Muscle layer of colon (tissue), 2 donors: Measurements from ENCODE around the gene TMEFF2.
"Not testable (repeated sequence)": the region's sequence is repeated elsewhere in the genome, so short reads cannot be mapped to it uniquely, and the experiment has no call there.

Experiments used
- H3K27ac ChIP-seq: one replicate; pipeline ENCODE4 v1.7.0; 2013; ENCODE audit warnings: low read depth, mild to moderate bottlenecking, low read length, moderate library complexity
- H3K27me3 ChIP-seq, 2 donors: one replicate each; pipeline ENCODE4 v1.7.0; 2013; ENCODE audit warnings: low read length in 2 of 2, mild to moderate bottlenecking in 2 of 2; ENCODE audit not compliant: insufficient read depth in 2 of 2, control insufficient read depth in 1 of 2
- H3K36me3 ChIP-seq: one replicate; pipeline ENCODE4 v1.7.0; 2013; ENCODE audit warnings: mild to moderate bottlenecking, low read length; ENCODE audit not compliant: insufficient read depth
- H3K4me1 ChIP-seq: one replicate; pipeline ENCODE4 v1.7.0; 2013; ENCODE audit warnings: mild to moderate bottlenecking, low read length; ENCODE audit not compliant: insufficient read depth
- H3K4me3 ChIP-seq, 2 donors: one replicate each; pipeline ENCODE4 v1.7.0; 2013; ENCODE audit warnings: low read length in 2 of 2, low read depth in 1 of 2, mild to moderate bottlenecking in 1 of 2, moderate library complexity in 1 of 2
- H3K9ac ChIP-seq: one replicate; pipeline ENCODE4 v1.7.0; 2013; ENCODE audit warnings: low read length
- H3K9me3 ChIP-seq: one replicate; pipeline ENCODE4 v1.7.0; 2013; ENCODE audit warnings: mild to moderate bottlenecking, low read length
- donor health status: abdominal sarcoma.
- donor health status: Adenocarcinoma of cecum.

Gene TMEFF2

DNA sequence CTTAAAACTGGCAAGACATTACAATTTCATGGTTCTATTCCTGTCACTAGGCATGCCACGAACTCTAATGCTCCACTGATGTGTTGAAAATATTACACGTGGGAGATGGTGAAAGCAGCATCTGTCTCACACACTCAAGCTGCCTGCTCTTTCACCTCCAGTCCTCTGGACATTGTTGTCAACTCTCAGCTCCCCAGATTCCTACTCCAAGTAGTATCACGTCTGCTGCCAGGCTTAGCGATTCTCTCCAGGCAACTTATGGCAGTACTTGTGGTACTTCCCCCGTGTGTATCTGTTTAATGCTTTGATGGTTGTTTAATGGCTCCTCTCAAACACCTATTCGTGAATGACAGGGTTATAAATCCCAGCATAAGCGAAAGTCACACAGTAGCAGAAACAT is 103.8 kb downstream of the TMEFF2 start:
- H3K9me3 ChIP-seq, result no peaks in the 10 kb centered on the region
- no peak overlapping the region for H3K27ac ChIP-seq
- no peak overlapping the region for H3K4me3 ChIP-seq
- no peak overlapping the region for H3K9ac ChIP-seq
- H3K4me1 ChIP-seq, result no peaks in the 10 kb centered on the region
- no peaks in the 10 kb centered on the region for H3K27me3 ChIP-seq
- no peaks in the 10 kb centered on the region for H3K36me3 ChIP-seq

DNA sequence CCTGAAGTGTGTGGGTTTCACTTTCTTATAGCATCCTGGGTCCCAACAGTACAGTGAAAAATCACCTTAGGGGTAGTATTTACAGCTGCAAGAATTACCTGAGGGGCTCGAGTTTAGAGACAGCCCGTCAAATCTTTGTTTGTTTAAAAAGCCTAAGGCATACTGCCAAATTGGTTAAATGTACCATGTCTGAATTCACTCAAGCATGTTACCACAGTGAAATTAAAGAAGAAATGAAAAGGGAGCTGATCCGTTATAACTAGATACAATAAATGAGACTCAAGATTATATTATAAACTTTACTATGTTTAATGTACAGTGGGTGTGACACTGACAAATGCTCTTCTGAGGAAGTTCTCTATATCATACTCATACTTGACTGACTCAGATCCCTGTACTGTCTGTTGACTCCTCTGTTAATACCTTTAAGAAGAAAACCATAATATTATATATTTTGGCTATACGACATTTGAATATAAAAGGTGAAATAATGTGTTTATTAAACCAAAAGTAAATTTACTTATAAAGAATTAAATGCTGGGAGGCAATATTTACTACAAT is 107.3 kb downstream of the TMEFF2 start:
- H3K4me1 ChIP-seq, result no peaks in the 10 kb centered on the region
- no peaks in the 10 kb centered on the region for H3K9me3 ChIP-seq
- no peaks in the 10 kb centered on the region for H3K27me3 ChIP-seq
- H3K9ac ChIP-seq, result no peak overlapping the region
- H3K27ac ChIP-seq, result no peak overlapping the region
- no peaks in the 10 kb centered on the region for H3K36me3 ChIP-seq
- no peak overlapping the region for H3K4me3 ChIP-seq

DNA sequence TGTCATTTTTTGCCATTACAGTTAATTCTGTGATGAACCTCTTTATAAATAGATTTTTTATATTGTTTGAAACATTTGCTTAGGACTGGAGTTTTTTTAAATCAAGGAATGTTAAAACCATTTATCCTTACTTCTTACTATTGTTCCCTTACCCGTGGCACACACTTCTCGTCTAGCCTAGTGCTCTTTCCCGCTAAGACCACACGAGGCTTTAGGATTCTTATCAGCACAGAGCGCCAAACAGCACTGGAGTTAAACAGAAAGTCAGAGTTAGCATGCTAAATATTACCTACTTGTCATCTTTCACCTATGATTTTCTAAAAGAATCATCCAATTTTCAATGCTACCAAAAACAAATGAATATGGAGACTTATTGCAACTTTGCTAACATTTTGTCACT is 112.6 kb downstream of the TMEFF2 start:
- H3K4me1 ChIP-seq, result no peaks in the 10 kb centered on the region
- H3K9me3 ChIP-seq, result no peaks in the 10 kb centered on the region
- no peaks in the 10 kb centered on the region for H3K36me3 ChIP-seq
- no peak overlapping the region for H3K27ac ChIP-seq
- H3K9ac ChIP-seq, result no peak overlapping the region
- H3K4me3 ChIP-seq, result no peak overlapping the region
- H3K27me3 ChIP-seq, result no peaks in the 10 kb centered on the region

DNA sequence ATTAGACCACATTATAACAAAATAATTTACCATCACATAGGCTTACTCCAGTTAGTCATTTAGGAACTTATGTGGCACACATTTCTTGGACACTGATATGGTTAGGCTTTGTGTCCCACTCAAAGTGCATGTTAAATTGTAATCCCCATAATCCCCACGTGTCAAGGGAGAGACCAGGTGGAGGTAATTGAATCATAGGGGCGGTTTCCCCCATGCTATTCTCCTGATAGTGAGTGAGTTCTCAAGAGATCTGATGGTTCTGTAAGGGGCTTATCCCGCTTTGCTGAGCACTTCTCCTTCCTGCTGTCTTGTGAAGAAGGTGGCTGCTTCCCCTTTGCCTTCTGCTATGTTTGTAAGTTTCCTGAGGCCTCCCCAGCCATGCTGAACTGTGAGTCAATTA is 114.6 kb downstream of the TMEFF2 start:
- not testable (repeated sequence) for H3K4me3 ChIP-seq

DNA sequence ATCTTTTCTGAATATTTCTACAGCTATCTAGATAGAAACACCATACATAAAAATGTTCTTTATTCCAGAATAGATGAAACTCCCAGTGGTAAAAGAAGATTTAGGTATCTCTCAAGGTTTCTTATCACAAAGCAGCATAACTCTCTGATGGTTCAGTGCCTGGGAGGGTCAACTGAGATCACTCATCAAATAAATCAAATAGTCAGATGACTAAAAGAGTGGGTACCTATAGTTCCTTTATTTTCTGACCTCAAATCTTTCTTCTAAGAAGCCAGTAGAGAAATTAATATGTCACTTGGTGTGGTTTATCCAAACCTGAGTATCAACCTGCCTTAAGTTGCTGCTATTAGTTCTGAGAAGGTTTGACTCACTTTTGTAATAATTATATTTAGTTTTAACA is 120.9 kb downstream of the TMEFF2 start:
- no peaks in the 10 kb centered on the region for H3K36me3 ChIP-seq
- H3K27ac ChIP-seq, result no peak overlapping the region
- H3K9ac ChIP-seq, result no peak overlapping the region
- H3K9me3 ChIP-seq, result no peaks in the 10 kb centered on the region
- H3K4me1 ChIP-seq, result peaks cover 6% of the 10 kb centered on the region
- no peaks in the 10 kb centered on the region for H3K27me3 ChIP-seq
- H3K4me3 ChIP-seq, result no peak overlapping the region

More for the DNA sequence above, 114.6 kb downstream of the TMEFF2 start:
- not testable (repeated sequence) for H3K27ac ChIP-seq, H3K4me1 ChIP-seq, H3K27me3 ChIP-seq, H3K36me3 ChIP-seq, H3K9ac ChIP-seq, H3K9me3 ChIP-seq

DNA sequence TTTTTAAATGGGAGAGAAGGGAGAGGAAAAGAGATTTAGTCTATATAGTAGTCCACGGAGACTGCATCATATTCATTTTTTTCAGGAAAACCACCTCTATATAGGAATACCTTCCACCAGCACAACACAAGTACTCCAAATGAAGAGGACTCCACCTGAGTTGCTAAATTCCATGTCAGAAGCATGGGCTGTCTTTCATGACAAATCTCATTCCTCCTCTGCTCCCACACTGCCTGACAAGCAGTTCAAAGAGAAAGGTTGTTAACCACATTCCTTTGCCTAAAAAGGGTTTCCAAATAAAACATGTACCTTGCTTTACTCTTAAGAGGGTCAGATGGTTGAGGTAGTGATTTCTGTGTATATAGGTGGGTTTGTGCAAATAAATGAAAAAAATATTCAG is 122.0 kb downstream of the TMEFF2 start:
- H3K9me3 ChIP-seq, result no peaks in the 10 kb centered on the region
- peaks cover 6% of the 10 kb centered on the region for H3K4me1 ChIP-seq
- no peak overlapping the region for H3K9ac ChIP-seq
- H3K36me3 ChIP-seq, result no peaks in the 10 kb centered on the region
- H3K27me3 ChIP-seq, result no peaks in the 10 kb centered on the region
- H3K4me3 ChIP-seq, result no peak overlapping the region
- no peak overlapping the region for H3K27ac ChIP-seq

DNA sequence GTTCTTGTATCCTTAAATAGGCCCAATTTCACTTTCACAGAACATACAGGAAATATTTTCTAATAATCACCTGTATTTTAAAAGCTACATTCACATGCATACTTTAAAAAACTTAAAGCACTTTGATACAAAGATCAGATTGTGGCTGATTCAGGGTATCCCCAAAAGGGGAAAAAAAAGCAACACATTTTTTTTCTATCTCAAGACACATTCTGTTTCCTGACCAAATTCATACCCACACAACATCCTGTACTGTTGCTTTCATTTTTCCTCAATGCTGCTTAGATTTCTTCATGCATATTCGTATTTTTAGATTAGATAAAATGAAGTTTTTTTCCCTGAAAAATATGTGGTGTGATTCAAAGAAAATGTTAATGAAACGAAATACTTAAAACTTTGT is 122.5 kb downstream of the TMEFF2 start:
- no peaks in the 10 kb centered on the region for H3K27me3 ChIP-seq
- H3K27ac ChIP-seq, result no peak overlapping the region
- H3K9ac ChIP-seq, result no peak overlapping the region
- H3K9me3 ChIP-seq, result no peaks in the 10 kb centered on the region
- H3K4me3 ChIP-seq, result no peak overlapping the region
- peaks cover 6% of the 10 kb centered on the region for H3K4me1 ChIP-seq
- H3K36me3 ChIP-seq, result no peaks in the 10 kb centered on the region

DNA sequence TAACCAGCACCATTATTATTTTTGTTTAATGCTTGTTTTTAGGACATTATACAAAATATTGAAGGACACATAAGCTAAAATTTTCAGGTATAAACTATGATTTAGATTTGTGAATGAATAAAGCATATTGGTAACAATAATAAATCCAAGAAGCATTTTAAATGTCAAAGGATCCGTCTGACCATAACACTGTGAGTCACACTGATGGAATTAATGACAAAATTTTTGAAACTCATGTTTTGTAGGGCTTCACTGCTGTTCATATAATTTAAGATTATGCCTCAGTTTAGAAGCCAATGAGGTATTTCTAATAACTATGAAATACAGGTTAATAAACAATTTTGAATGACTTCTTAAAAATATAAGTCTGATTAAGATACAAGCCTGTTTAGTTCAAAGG is 124.6 kb downstream of the TMEFF2 start:
- Histone ChIP-seq H3K27ac (no peak overlapping the region), H3K9ac (no peak overlapping the region), H3K36me3 (no peaks in the 10 kb centered on the region), H3K9me3 (no peaks in the 10 kb centered on the region), H3K4me1 (peaks cover 6% of the 10 kb centered on the region), H3K4me3 (no peak overlapping the region), H3K27me3 (no peaks in the 10 kb centered on the region)

DNA sequence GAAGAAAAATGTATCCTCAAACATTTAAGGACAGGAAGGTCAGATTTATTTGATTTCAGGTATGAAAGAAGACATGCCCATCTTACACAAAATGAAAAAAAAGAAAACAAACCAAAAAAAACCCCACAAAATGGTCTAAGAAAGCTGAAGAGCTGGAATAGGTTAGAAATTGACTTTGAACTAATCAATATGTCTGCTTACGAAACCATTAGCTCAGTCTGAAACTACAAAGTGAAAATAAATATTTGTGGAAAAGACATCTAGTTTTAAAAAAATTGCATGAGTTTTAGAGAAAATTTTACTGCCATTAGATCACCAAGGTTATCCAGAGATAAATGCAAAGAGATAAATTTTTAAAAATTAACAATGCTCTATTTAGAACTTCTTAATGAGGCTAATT is 125.3 kb downstream of the TMEFF2 start:
- Histone ChIP-seq H3K4me1 (peaks cover 6% of the 10 kb centered on the region), H3K36me3 (no peaks in the 10 kb centered on the region), H3K27ac (no peak overlapping the region)

DNA sequence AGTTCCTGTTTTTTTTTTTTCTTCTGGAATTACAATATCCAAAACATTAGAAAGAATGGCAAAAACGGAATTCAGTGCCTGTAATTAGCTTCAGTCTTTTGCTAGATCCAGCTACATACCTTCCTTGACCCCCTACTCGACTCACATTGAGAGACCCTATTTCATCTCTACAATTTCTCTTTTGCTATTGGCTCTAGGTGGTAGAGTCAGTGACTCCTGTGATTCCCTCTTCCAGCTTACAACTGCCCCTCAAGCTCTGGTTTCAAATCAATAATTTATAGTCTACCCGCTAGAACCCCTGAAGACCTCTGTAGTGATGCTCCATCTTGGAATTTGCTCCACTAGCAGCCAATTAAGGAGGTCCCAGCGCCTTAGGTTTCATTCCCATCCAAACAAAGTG is 125.8 kb downstream of the TMEFF2 start:
- Histone ChIP-seq H3K27me3 (no peaks in the 10 kb centered on the region), H3K9ac (no peak overlapping the region), H3K27ac (no peak overlapping the region)

More for the DNA sequence above, 125.3 kb downstream of the TMEFF2 start:
- Histone ChIP-seq H3K4me3 (no peak overlapping the region), H3K27me3 (no peaks in the 10 kb centered on the region), H3K9me3 (no peaks in the 10 kb centered on the region), H3K9ac (no peak overlapping the region)

DNA sequence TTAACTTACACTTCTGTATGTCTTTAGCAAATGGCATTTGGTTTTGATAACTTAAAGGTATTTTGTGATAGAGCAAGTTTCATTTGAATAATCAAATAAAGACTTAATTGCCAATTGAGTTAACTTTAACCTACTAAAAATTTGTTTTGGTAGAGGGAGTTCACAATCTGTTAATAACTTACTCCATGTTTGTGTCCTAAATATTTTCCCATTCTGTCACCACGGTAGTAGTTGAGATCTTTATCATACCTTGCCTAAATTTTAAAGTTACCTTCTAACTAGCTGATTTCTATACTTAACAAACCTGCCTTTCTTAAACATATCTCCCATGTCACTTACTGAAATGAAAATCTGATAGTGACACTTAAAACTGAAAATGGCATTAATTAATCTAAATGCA is 127.1 kb downstream of the TMEFF2 start:
- H3K9ac ChIP-seq, result no peak overlapping the region

More for the DNA sequence above, 125.8 kb downstream of the TMEFF2 start:
- Histone ChIP-seq H3K4me1 (peaks cover 6% of the 10 kb centered on the region), H3K9me3 (no peaks in the 10 kb centered on the region), H3K36me3 (no peaks in the 10 kb centered on the region), H3K4me3 (no peak overlapping the region)

DNA sequence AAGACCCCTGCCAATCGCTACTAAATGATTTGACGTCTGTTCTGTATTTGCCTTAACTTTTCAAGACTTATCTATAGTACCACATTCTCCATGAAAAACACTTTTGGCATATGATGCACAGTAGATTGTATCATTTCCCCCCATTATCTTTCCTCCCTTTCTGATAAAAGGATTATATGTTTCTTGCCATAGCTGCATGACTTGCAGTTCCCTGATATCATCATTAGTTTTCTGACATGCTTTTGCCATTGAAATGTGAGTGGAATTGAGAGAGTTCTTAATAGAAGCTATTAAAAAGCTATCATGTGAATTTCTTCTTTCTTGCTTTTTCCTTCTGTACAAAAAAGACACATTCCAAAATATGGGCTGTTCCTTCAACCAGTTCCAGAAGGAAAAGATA is 130.3 kb downstream of the TMEFF2 start:
- Histone ChIP-seq H3K4me1 (no peaks in the 10 kb centered on the region), H3K9ac (no peak overlapping the region), H3K4me3 (no peak overlapping the region), H3K27ac (no peak overlapping the region), H3K36me3 (no peaks in the 10 kb centered on the region), H3K9me3 (no peaks in the 10 kb centered on the region), H3K27me3 (no peaks in the 10 kb centered on the region)

More for the DNA sequence above, 127.1 kb downstream of the TMEFF2 start:
- Histone ChIP-seq H3K4me1 (no peaks in the 10 kb centered on the region), H3K27ac (no peak overlapping the region), H3K4me3 (no peak overlapping the region), H3K27me3 (no peaks in the 10 kb centered on the region), H3K36me3 (no peaks in the 10 kb centered on the region), H3K9me3 (no peaks in the 10 kb centered on the region)
